M059J (cell line): ENCODE measurements around the gene PRSS3. TPM values are rescaled to one million over a fixed set of nuclear protein-coding genes. Genes with fewer than 3 reads are reported as not detected.
A peak's percentile ranks its signal among the peaks of the same experiment; 100 is the strongest.
"Not testable (repeated sequence)": the region's sequence is repeated elsewhere in the genome, so short reads cannot be mapped to it uniquely, and the experiment has no call there.

ENCODE experiments used
- DNase-seq: peaks from one replicate; pipeline ENCODE4 v3.0.0-alpha.2; 2012; ENCODE audit warnings: low read depth
- total RNA-seq: library from RNA; depleted of rRNA; stranded (reverse); fragments of >200 nt; shearing (Covaris generic); gene quantifications from 2 replicates; pipeline ENCODE4 v1.2.3, GENCODE V29; 2014

The PRSS3 gene
- total RNA-seq, 1 experiment from 2014 or later = 0.74 TPM

- no peak for DNase-seq
Measured at GRCh38 chr9:33786681-33787080, 8.7 kb upstream of the PRSS3 start.

- no peak for DNase-seq
Measured at GRCh38 chr9:33787839-33788238, 7.5 kb upstream of the PRSS3 start.

DNA sequence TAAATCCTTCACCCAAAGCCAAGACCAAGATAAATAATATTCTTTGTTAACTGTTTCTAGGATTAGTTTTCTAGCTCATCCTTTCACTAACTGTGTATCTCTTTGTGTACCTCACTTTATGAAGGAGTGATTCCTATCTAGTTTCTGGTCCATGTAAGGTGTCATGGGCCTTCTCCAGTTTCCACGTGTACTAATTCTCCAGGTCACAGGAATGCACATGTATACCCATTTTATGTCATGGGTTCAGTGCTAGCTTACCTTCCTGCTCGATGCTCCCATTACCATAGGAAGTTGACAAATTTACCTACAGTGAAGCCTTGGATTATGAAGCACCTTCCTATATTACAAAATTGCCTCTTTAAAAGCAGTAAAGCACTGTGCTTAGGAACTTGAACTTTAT, 5.9 kb upstream of the PRSS3 start:
- not testable (repeated sequence) for DNase-seq

DNA sequence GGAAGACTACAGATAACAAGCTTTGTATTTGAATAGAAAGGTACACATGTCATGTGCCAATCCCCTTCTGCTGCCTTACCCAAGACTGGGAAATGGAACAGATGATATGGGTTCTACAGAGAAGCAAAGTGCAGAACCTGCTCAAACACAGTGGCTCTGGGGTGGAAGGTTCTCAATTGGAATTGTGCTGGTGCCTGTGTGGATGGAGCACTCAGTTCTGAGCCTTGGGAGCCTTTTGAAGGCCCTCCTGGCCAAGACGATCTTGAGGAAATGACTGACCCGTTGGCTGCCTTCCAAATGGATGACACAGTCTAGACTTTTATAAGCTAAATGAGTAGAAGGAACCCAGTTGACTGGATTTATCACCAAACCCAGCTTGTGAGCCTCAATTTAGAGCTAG, 4.2 kb upstream of the PRSS3 start:
- peak; percentile 89 for DNase-seq

GRCh38 chr9:33793496-33793895, 1.9 kb upstream of the PRSS3 start:
- not testable (repeated sequence) for DNase-seq

DNA sequence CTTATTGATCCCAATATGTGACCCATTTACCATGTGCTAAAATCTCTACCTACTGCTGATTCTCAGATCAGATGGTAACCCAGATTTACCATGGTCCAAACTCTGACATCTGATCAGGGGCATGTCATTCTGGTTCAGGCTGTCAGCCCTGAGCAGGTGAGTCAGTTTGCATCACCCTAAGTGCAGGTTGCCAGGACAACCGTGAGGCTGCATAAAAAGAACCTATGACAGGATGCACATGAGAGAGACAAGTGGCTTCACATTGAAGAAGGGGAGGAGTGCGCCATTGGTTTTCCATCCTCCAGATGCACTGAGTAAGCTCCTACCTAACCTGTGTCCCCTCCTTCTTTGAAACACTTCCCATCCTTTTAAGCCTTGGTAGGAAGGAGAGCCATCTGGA, 801 bp upstream of the PRSS3 start:
- DNase-seq = peak; percentile 46

- no peak for DNase-seq
Measured at GRCh38 chr9:33795819-33796218, 458 bp downstream of the PRSS3 start.

DNA sequence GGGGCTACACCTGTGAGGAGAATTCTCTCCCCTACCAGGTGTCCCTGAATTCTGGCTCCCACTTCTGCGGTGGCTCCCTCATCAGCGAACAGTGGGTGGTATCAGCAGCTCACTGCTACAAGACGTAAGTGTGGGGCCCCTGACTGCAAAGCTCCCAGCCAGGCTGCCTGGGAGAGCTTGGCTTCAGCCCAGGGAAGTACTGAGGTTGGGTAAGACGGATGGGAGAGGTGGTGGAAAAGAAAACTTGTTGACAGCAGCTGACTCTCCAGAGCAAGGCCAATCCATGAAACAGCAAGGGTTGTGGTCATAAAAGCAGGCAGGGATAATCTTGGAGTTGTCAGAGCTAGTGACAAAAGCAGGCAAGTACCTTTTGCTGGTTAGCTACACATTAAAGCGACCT, 1.3 kb downstream of the PRSS3 start:
- DNase-seq = not testable (repeated sequence)

DNA sequence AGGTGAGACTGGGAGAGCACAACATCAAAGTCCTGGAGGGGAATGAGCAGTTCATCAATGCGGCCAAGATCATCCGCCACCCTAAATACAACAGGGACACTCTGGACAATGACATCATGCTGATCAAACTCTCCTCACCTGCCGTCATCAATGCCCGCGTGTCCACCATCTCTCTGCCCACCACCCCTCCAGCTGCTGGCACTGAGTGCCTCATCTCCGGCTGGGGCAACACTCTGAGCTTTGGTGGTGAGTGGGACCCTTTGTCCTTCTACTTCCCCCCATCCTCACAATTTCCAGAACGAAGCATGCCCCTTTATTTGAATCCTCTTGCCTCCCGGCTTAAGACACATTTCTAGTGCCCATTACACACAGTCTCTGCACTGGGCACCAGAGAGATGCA, 2.5 kb downstream of the PRSS3 start:
- DNase-seq = no peak

GRCh38 chr9:33798545-33798944, 3.2 kb downstream of the PRSS3 start:
- no peak for DNase-seq

GRCh38 chr9:33799928-33800704, 4.8 kb downstream of the PRSS3 start:
- DNase-seq = no peak

- peak; percentile 83 for DNase-seq
Measured at GRCh38 chr9:33800886-33801285, 5.5 kb downstream of the PRSS3 start.

DNA sequence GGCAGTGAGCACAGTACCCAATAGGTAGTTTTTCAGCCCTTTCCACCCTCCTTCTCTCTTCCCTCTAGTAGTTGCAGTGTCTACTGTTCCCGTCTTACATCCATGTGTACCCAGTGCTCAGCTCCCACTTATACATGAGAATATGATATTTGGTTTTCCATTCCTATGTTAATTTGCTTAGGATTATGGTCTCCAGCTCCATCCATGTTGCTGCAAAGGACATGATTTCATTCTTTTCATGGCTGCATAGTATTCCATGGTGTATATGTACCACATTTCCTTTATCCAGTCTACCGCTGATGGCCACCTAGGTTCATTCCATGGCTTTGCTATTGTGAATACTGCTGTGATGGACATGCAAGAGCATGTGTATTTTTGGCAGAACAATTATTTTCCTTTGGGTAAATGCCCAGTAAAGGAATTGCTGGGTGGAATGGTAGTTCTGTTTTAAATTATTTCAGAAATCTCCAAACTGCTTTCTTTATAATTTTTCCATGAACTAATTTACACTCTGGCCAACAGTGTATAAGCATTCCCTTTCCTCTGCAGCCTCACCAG, 6.7 kb downstream of the PRSS3 start:
- not testable (repeated sequence) for DNase-seq

DNA sequence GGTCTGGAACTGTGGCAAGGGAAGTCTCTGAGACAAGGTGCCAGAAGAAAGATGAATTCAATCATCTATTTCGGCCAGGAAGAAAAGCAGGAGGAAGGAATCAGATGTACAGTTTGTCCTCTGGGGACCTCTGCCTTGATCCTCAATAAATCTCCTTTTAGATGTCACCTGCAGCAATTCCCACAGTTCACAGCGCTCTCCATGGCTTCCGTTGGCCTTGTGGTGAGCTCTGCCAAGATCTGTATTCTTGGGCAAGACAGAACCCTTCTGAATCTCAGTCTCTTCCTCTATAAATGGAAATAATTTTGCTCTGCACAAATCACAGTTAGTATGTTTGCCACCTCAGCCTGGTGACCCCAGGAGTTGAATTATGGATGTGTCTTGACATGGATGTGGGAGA, 8.8 kb downstream of the PRSS3 start:
- not testable (repeated sequence) for DNase-seq

- DNase-seq = peak; percentile 53
Measured at GRCh38 chr9:33807156-33807555, 11.8 kb downstream of the PRSS3 start.

- not testable (repeated sequence) for DNase-seq
Measured at GRCh38 chr9:33808979-33809322, 13.6 kb downstream of the PRSS3 start.

- DNase-seq = no peak
Measured at GRCh38 chr9:33809506-33809905, 14.1 kb downstream of the PRSS3 start.

DNA sequence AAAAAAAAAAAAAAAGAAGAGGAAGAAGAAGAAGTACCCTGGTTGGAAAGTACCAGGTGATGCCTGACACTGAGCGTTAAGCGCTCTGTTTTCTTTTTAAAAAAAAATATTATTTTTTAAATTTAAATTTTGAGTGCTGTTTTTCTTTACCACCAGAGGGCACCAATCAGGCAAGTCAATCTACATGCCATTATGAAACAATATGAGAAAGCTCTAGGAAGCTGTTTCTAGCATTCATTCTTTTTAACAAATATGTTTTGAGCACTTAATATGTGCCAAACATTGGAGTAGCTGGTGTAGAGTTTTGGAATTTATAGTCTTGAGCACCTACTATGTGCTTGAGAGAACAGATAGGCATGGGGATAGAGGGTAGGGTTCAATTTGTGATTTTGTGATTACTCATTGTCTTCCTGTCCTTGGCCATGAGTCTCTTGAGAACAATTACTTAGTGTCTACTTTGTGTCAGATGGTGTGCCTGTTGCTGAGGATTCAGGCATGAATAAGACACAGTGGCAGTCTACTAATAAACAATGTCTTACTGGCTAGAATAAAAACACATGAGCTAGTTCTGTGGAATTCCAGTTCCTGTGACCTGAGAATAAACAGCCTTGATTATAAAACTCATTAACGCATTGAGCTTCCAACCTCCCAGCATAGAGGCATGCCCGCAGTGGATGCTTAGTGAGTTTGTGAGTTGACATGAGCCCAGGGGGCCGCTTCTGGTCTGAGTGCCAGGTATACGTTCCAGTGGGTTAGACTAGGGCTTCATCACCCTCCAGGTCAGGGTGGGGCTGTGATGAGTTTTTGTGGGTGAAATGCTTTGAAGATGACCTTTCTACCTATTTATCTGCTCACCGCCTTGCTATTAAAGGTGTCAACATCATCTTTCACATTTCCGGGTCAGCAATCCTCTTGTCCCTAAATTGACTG, 18.6 kb downstream of the PRSS3 start:
- peak; percentile 92 for DNase-seq

DNA sequence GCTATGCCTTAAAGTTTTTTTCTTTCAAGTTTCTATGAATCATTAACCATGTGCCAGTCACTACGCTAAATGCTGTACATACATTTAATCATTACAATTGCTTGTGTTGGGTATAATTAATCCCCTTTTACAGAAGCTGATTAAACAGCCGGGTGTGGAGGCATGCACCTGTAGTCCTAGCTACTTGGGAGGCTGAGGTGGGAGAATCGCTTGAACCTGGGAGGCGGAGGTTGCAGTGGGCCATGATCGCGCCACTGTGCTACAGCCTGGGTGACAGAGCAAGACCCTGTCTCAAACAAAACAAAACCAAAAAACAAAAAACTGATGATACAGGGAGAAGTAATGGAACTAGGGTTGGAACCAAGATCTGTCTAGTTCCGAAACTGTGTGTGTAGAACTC, 20.4 kb downstream of the PRSS3 start:
- no peak for DNase-seq

GRCh38 chr9:33816327-33817252, 21.2 kb downstream of the PRSS3 start, which contains the start of gene UBE2R2:
Gene UBE2R2, plus strand, starts transcription at chr9:33817160. Its CDS starts 598 bp downstream, at chr9:33817758.
- DNase-seq = peak; percentile 89
